Endothelial cell of umbilical vein (primary cell): ENCODE results near the gene GPR176. TPM values are rescaled to one million over a fixed set of nuclear protein-coding genes. Genes with fewer than 3 reads are reported as not detected.

ENCODE experiments used
- BruUV-seq: library from RNA; stranded (reverse); fragments of 400-500 nt; replicated peaks from 2 replicates; lab custom pipeline; 2021; lab: Mats Ljungman, UMichigan
- CTCF ChIA-PET: fragments of 300-600, 350-600 bp; sonication (Branson Sonifier 250); formaldehyde crosslinking; loops from one replicate; lab custom pipeline; 2021; ENCODE audit warnings: antibody characterized with exemption, inconsistent platforms; lab: Charles Lee
- POLR2A ChIA-PET: fragments of 300-600, 350-600 bp; sonication (Branson Sonifier 250); formaldehyde crosslinking; loops from one replicate; lab custom pipeline; 2021; ENCODE audit warnings: antibody characterized with exemption, inconsistent platforms; lab: Charles Lee
- DNase-seq: peaks from one replicate; pipeline ENCODE4 v3.0.0-alpha.2; 2011; ENCODE audit warnings: low read depth, low spot score
- FAIRE-seq: peaks from 2 replicates; lab custom pipeline; 2011; peaks lifted over from hg19 to GRCh38; lab: Jason Lieb, UNC
- H2AFZ ChIP-seq: 2 replicates; pipeline ENCODE4 v1.6.0; 2012; ENCODE audit warnings: low read depth, low read length, control low read depth, inconsistent platforms
- H3K27ac ChIP-seq: 2 replicates; pipeline ENCODE4 v1.5.1; 2011; ENCODE audit warnings: low read depth, mild to moderate bottlenecking, control low read depth, low read length, moderate library complexity; ENCODE audit not compliant: insufficient read depth
- H3K27me3 ChIP-seq, 2 experiments: 2 replicates each; pipeline versions ENCODE4 v1.6.0 to v1.6.1; 2011; ENCODE audit warnings: low read length in 2 of 2, mixed read lengths in 1 of 2; ENCODE audit not compliant: control insufficient read depth in 2 of 2, insufficient read depth in 2 of 2
- H3K36me3 ChIP-seq, 2 experiments: 2 replicates in 1 of 2; 3 replicates in 1 of 2; pipeline ENCODE4 v1.5.1; 2011; ENCODE audit warnings: low read length in 2 of 2, mild to moderate bottlenecking in 1 of 2, moderate library complexity in 1 of 2; ENCODE audit not compliant: control insufficient read depth in 2 of 2, insufficient read depth in 2 of 2; ENCODE audit errors: extremely low read depth in 1 of 2
- H3K4me1 ChIP-seq: 3 replicates; pipeline ENCODE4 v1.5.1; 2011; ENCODE audit warnings: mild to moderate bottlenecking, low read length; ENCODE audit not compliant: control insufficient read depth, insufficient read depth; ENCODE audit errors: extremely low read depth
- H3K4me2 ChIP-seq: 2 replicates; pipeline ENCODE4 v1.6.1; 2011; ENCODE audit warnings: low read length, control low read depth, mixed read lengths; ENCODE audit not compliant: insufficient read depth
- H3K4me3 ChIP-seq, 3 experiments: fragments of 200-600 bp in 1 of 3; sonication (generic), shearing (Covaris generic) in 1 of 3; replicated peaks in 1 of 3; 2 replicates each; pipeline ENCODE4 v1.5.1; 2011 to 2016; ENCODE audit warnings: control low read depth in 3 of 3, low read length in 3 of 3, mild to moderate bottlenecking in 2 of 3, inconsistent platforms in 1 of 3, low read depth in 1 of 3, moderate library complexity in 1 of 3; ENCODE audit not compliant: insufficient read depth in 1 of 3
- H3K79me2 ChIP-seq: 2 replicates; pipeline ENCODE4 v1.6.0; 2012; ENCODE audit warnings: low read length, inconsistent platforms; ENCODE audit not compliant: control insufficient read depth, insufficient read depth
- H3K9ac ChIP-seq: replicated peaks from 2 replicates; pipeline ENCODE3; 2011; ENCODE audit warnings: low read length, control low read depth; ENCODE audit not compliant: insufficient read depth; ENCODE audit errors: extremely low read depth
- H3K9me1 ChIP-seq: replicated peaks from 3 replicates; pipeline ENCODE4 v1.6.0; 2011; ENCODE audit warnings: mild to moderate bottlenecking, low read length; ENCODE audit not compliant: control insufficient read depth, insufficient read depth; ENCODE audit errors: extremely low read depth
- H3K9me3 ChIP-seq: replicated peaks from 2 replicates; pipeline ENCODE4 v1.5.1; 2012; ENCODE audit warnings: low read length, inconsistent platforms; ENCODE audit not compliant: control insufficient read depth, insufficient read depth
- H4K20me1 ChIP-seq: replicated peaks from 2 replicates; pipeline ENCODE3; 2011; ENCODE audit warnings: mild to moderate bottlenecking, low read length; ENCODE audit not compliant: control insufficient read depth, insufficient read depth; ENCODE audit errors: extremely low read depth
- CTCF ChIP-seq, 2 donors: IDR thresholded peaks; 1 replicate in 1 of 2; 2 replicates in 1 of 2; pipeline ENCODE4 v1.5.1; 2011; ENCODE audit warnings: low read length in 2 of 2, mild to moderate bottlenecking in 2 of 2, moderate library complexity in 2 of 2, control low read depth in 1 of 2, inconsistent platforms in 1 of 2, low read depth in 1 of 2; ENCODE audit not compliant: insufficient read depth in 1 of 2; ENCODE audit errors: extremely low read depth in 1 of 2
- EZH2 ChIP-seq: IDR thresholded peaks from 2 replicates; pipeline ENCODE4 v1.6.1; 2012; ENCODE audit warnings: borderline replicate concordance, low read depth, mild to moderate bottlenecking, moderate library complexity, low read length, inconsistent platforms; ENCODE audit not compliant: severe bottlenecking
- FOS ChIP-seq: IDR thresholded peaks from 2 replicates; pipeline ENCODE4 v1.6.1; 2011; ENCODE audit warnings: mild to moderate bottlenecking, low read length, moderate library complexity, borderline replicate concordance; ENCODE audit not compliant: insufficient read depth
- GATA2 ChIP-seq: IDR thresholded peaks from 2 replicates; pipeline ENCODE4 v1.7.0; 2011; ENCODE audit warnings: low read depth, mild to moderate bottlenecking, moderate library complexity, mixed read lengths, low read length; ENCODE audit not compliant: insufficient read length, insufficient read depth
- JUN ChIP-seq: IDR thresholded peaks from 2 replicates; pipeline ENCODE4 v1.6.1; 2011; ENCODE audit warnings: borderline replicate concordance, low read depth; ENCODE audit not compliant: insufficient read length, insufficient read depth
- MAX ChIP-seq: IDR thresholded peaks from 2 replicates; pipeline ENCODE4 v1.6.1; 2011; ENCODE audit not compliant: insufficient read depth, insufficient read length
- MYC ChIP-seq: IDR thresholded peaks from one replicate; pipeline ENCODE4 v1.6.1; 2011; ENCODE audit warnings: mild to moderate bottlenecking, low read depth, low read length
- POLR2A ChIP-seq: IDR thresholded peaks from 2 replicates; pipeline ENCODE4 v1.6.1; 2012; ENCODE audit warnings: low read depth, mild to moderate bottlenecking, control low read depth, low read length
- POLR2AphosphoS5 ChIP-seq: IDR thresholded peaks from 2 replicates; pipeline ENCODE4 v1.6.1; 2012; ENCODE audit warnings: low read depth, mild to moderate bottlenecking, control low read depth, low read length, moderate library complexity; ENCODE audit not compliant: insufficient read depth
- dilution Hi-C: fragments of 300-500 bp; cut with MboI; formaldehyde crosslinking; loops from one replicate; pipeline ENCODE4 v1.15.0; 2019; ENCODE audit warnings: low sequenced_read_pairs; ENCODE audit not compliant: extremely low pct_ligation_motif_present
- intact Hi-C: fragments of 100-400 bp; cut with micrococcal nuclease; formaldehyde crosslinking; loops from one replicate; pipeline ENCODE4 v1.10.0; 2022
- polyA plus RNA-seq, 4 experiments: library from polyadenylated mRNA; depleted of rRNA in 3 of 4; stranded (reverse) in 3 of 4; unstranded in 1 of 4; fragments of >200 nt; gene quantifications; 2 replicates each; pipeline versions ENCODE4 v1.2.1 to v1.2.3, GENCODE V29; 2011 to 2012; ENCODE audit warnings: missing spikeins in 1 of 4
- total RNA-seq: library from RNA; stranded (reverse); gene quantifications from 2 replicates; pipeline ENCODE4 v1.2.3, GENCODE V29; 2021

The GPR176 gene
- total and polyA plus RNA-seq, 2 donors (not counting 3 experiments of a cell fraction or from before 2014, with no cell fraction given): 35.3 to 68.7 TPM

GRCh38 chr15:39761006-39761405, 159.1 kb downstream of the GPR176 start:
- Histone ChIP-seq H3K27me3 (no peaks in the 10 kb centered on the region), H3K4me1 (no peaks in the 10 kb centered on the region), H3K79me2 (no peaks in the 10 kb centered on the region), H3K9me3 (no peaks in the 10 kb centered on the region), H3K9ac (no peak overlapping the region), H3K36me3 (no peaks in the 10 kb centered on the region), H3K4me3 (no peak overlapping the region), H3K4me2 (no peak overlapping the region), H2AFZ (no peak overlapping the region), H3K9me1 (no peaks in the 10 kb centered on the region), H3K27ac (no peak overlapping the region), H4K20me1 (no peaks in the 10 kb centered on the region)
- no TSS peak for BruUV-seq
- TF ChIP-seq EZH2: no peak
- no peak for TF ChIP-seq GATA2
- TF ChIP-seq POLR2A: no peak
- no peak for TF ChIP-seq MYC
- no peak for TF ChIP-seq POLR2AphosphoS5
- no peak for TF ChIP-seq FOS
- no peak for TF ChIP-seq MAX
- no peak for TF ChIP-seq JUN
- TF ChIP-seq CTCF (IDR thresholded peaks at IDR 0.05; ENCODE audit: extremely low read depth in 1 of 2, insufficient read depth in 1 of 2, low read depth in 1 of 2, low read length in 2 of 2): no peak
- FAIRE-seq (no peak), DNase-seq (no peak)
- dilution Hi-C loops: loop anchor here (25.0 kb wide), 1 partner anchor 1024 kb away; no protein-coding TSS in a partner anchor
- ChIA-PET POLR2A (no interaction called here), CTCF (interaction anchor here (1.4 kb wide), 1 partner anchor 75 kb away, joined by 3 read pairs; no protein-coding TSS in a partner anchor)
- intact Hi-C loops: no loop called here
